A549 treated with RU486 at 1 μM for 4 hours (cell line): ENCODE results near the gene LRRC3. TPM values are rescaled to one million over a fixed set of nuclear protein-coding genes. Genes with fewer than 3 reads are reported as not detected.

ENCODE experiments used
- total RNA-seq: library from RNA; stranded (reverse); fragments of 200-300 nt; extraction: Qiagen RNA extraction; gene quantifications from 5 replicates; pipeline ENCODE4 v1.2.3, GENCODE V29; 2022; ENCODE audit warnings: low read depth

Gene LRRC3, protein sequence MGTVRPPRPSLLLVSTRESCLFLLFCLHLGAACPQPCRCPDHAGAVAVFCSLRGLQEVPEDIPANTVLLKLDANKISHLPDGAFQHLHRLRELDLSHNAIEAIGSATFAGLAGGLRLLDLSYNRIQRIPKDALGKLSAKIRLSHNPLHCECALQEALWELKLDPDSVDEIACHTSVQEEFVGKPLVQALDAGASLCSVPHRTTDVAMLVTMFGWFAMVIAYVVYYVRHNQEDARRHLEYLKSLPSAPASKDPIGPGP
- 1.0 to 2.1 TPM (median 1.6 TPM) in 5 replicates for total RNA-seq

DNA sequence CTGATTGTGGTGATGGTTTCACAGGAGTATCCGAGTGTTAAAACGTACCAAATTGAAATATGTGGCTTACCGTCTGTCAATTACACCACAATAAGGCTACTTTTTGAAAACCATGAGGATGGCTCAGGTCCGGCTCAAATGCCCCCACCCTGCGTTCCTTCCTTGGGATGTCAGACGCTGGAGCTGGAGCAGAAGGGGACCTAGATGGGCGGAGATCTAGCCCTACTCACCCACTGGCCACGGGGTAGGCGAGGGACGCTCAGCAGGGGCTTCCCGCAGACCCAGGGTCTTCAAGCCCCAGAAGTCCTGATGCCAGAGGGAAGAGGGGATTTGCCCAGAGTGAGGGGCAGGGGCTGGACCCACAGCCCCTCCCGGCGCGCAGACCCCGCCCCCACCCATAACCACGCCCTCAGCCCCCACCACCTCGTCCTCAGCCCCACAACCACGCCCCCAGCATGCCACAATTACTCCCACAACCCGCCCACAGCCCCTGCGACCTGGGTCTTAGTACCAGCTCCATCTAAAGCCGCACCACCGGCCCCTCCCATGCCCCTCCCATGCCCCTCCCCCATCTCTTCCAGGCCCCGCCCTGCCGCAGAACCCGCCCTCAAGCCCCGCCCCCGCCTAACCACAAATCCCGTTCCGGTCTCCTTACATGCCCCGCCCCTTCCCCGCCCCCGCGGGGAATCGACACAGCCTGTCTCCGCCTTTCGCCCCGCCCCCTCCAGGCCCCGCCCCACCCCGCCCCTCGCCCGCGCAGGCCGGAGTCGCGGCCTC lies at the start of gene LRRC3:
LRRC3 (plus strand) TSS at position 764 of the 777 bp plus-strand sequence. CDS start 1,135 bp downstream, outside the sequence.

Other genes with a start within 250 kb of the LRRC3 start
- gene ICOSLG, start 214.6 kb upstream of the LRRC3 start, total RNA-seq: 2.2 to 3.0 TPM (median 2.9 TPM) in 5 replicates
- not detected in 5 replicates for gene DNMT3L, start 193.6 kb upstream of the LRRC3 start, total RNA-seq
- not detected in 5 replicates for gene AIRE, start 169.6 kb upstream of the LRRC3 start, total RNA-seq
- 35.3 to 79.4 TPM (median 57.5 TPM) in 5 replicates for gene PFKL, start 155.5 kb upstream of the LRRC3 start, total RNA-seq
- gene CFAP410, start 116.1 kb upstream of the LRRC3 start, total RNA-seq: 5.6 to 11.1 TPM (median 8.5 TPM) in 5 replicates
- gene TRPM2, start 101.9 kb upstream of the LRRC3 start, total RNA-seq: 5.2 to 10.6 TPM (median 8.9 TPM) in 5 replicates
- not detected in 5 replicates for gene KRTAP10-1, start 84.7 kb downstream of the LRRC3 start, total RNA-seq
- not detected in 5 replicates for gene KRTAP10-2, start 96.0 kb downstream of the LRRC3 start, total RNA-seq
- not detected in 5 replicates for gene KRTAP10-3, start 103.3 kb downstream of the LRRC3 start, total RNA-seq
- not detected in 5 replicates for gene KRTAP10-4, start 118.2 kb downstream of the LRRC3 start, total RNA-seq
- gene KRTAP10-5, start 125.1 kb downstream of the LRRC3 start, total RNA-seq: not detected in 5 replicates
- gene KRTAP10-6, start 137.0 kb downstream of the LRRC3 start, total RNA-seq: not detected in 5 replicates
- gene KRTAP10-7, start 145.1 kb downstream of the LRRC3 start, total RNA-seq: not detected in 5 replicates
- not detected in 5 replicates for gene KRTAP10-8, start 156.6 kb downstream of the LRRC3 start, total RNA-seq
- gene KRTAP10-9, start 171.6 kb downstream of the LRRC3 start, total RNA-seq: not detected in 5 replicates
- not detected in 5 replicates for gene KRTAP10-10, start 181.8 kb downstream of the LRRC3 start, total RNA-seq
- not detected in 5 replicates for gene KRTAP10-11, start 190.9 kb downstream of the LRRC3 start, total RNA-seq
- gene KRTAP12-4, start 199.1 kb downstream of the LRRC3 start, total RNA-seq: not detected in 5 replicates
- gene KRTAP12-3, start 202.4 kb downstream of the LRRC3 start, total RNA-seq: not detected in 5 replicates
- not detected in 5 replicates for gene KRTAP12-2, start 211.4 kb downstream of the LRRC3 start, total RNA-seq
- not detected in 5 replicates for gene KRTAP12-1, start 226.7 kb downstream of the LRRC3 start, total RNA-seq
- not detected in 5 replicates for gene KRTAP10-12, start 241.7 kb downstream of the LRRC3 start, total RNA-seq